Keratinocyte (primary cell): ENCODE measurements around the gene POMT2. TPM values are rescaled to one million over a fixed set of nuclear protein-coding genes. Genes with fewer than 3 reads are reported as not detected.
A peak's percentile ranks its signal among the peaks of the same experiment; 100 is the strongest.

Experiments
- DNase-seq: peaks from one replicate; pipeline ENCODE4 v3.0.0-alpha.2; 2011; ENCODE audit warnings: low read depth, missing footprints, low spot score
- FAIRE-seq: peaks from 2 replicates; lab custom pipeline; 2011; peaks lifted over from hg19 to GRCh38; lab: Jason Lieb, UNC
- H2AFZ ChIP-seq: 2 replicates; pipeline ENCODE4 v1.6.0; 2012; ENCODE audit warnings: low read length, control low read depth, inconsistent platforms; ENCODE audit not compliant: control insufficient read depth
- H3K27ac ChIP-seq: 2 replicates; pipeline ENCODE4 v1.5.1; 2011; ENCODE audit warnings: low read length; ENCODE audit not compliant: control insufficient read depth, insufficient read depth
- H3K27me3 ChIP-seq: 3 replicates; pipeline ENCODE4 v1.6.0; 2011; ENCODE audit warnings: low read length; ENCODE audit not compliant: control insufficient read depth, insufficient read depth; ENCODE audit errors: extremely low read depth
- H3K36me3 ChIP-seq, 2 experiments: 2 replicates in 1 of 2; 3 replicates in 1 of 2; pipeline ENCODE4 v1.5.1; 2011; ENCODE audit warnings: low read length in 2 of 2, mild to moderate bottlenecking in 1 of 2; ENCODE audit not compliant: control insufficient read depth in 2 of 2, insufficient read depth in 2 of 2; ENCODE audit errors: extremely low read depth in 1 of 2
- H3K4me1 ChIP-seq: 3 replicates; pipeline ENCODE4 v1.5.1; 2011; ENCODE audit warnings: low read length; ENCODE audit not compliant: control insufficient read depth, insufficient read depth; ENCODE audit errors: extremely low read depth
- H3K4me2 ChIP-seq: 3 replicates; pipeline ENCODE4 v1.6.0; 2011; ENCODE audit warnings: low read depth, low read length; ENCODE audit not compliant: control insufficient read depth, insufficient read depth; ENCODE audit errors: extremely low read depth
- H3K4me3 ChIP-seq, 3 experiments: fragments of 200-600 bp in 1 of 3; sonication (generic) in 1 of 3; 2 replicates in 2 of 3; 3 replicates in 1 of 3; pipeline ENCODE4 v1.5.1; 2011 to 2016; ENCODE audit warnings: low read length in 3 of 3, mild to moderate bottlenecking in 3 of 3, control low read depth in 2 of 3, inconsistent platforms in 1 of 3, low read depth in 1 of 3, mixed read lengths in 1 of 3, mixed run types in 1 of 3, moderate library complexity in 1 of 3; ENCODE audit not compliant: control insufficient read depth in 2 of 3, insufficient read depth in 2 of 3; ENCODE audit errors: extremely low read depth in 1 of 3
- H3K79me2 ChIP-seq: 2 replicates; pipeline ENCODE4 v1.6.0; 2012; ENCODE audit warnings: low read length; ENCODE audit not compliant: control insufficient read depth, insufficient read depth
- H3K9ac ChIP-seq: 3 replicates; pipeline ENCODE4 v1.6.0; 2011; ENCODE audit warnings: low read length; ENCODE audit not compliant: control insufficient read depth, insufficient read depth; ENCODE audit errors: extremely low read depth
- H3K9me1 ChIP-seq: 3 replicates; pipeline ENCODE4 v1.6.0; 2011; ENCODE audit warnings: low read length; ENCODE audit not compliant: control insufficient read depth, insufficient read depth; ENCODE audit errors: extremely low read depth
- H3K9me3 ChIP-seq: 2 replicates; pipeline ENCODE4 v1.5.1; 2012; ENCODE audit warnings: low read depth, low read length; ENCODE audit not compliant: control insufficient read depth
- H4K20me1 ChIP-seq: 3 replicates; pipeline ENCODE4 v1.6.0; 2011; ENCODE audit warnings: low read length; ENCODE audit not compliant: control insufficient read depth, insufficient read depth; ENCODE audit errors: extremely low read depth
- EZH2 ChIP-seq: IDR thresholded peaks from one replicate; pipeline ENCODE4 v1.6.1; 2012; ENCODE audit warnings: inconsistent platforms, mild to moderate bottlenecking, low read length, moderate library complexity
- dilution Hi-C: fragments of 300-500 bp; cut with MboI; formaldehyde crosslinking; loops from one replicate; pipeline ENCODE4 v1.7.0; 2020; ENCODE audit warnings: low sequenced_read_pairs; ENCODE audit not compliant: extremely low pct_ligation_motif_present
- polyA plus RNA-seq, 5 experiments: library from polyadenylated mRNA; depleted of rRNA in 3 of 5; stranded (reverse) in 3 of 5; stranded (forward) in 1 of 5; unstranded in 1 of 5; fragments of >200 nt; gene quantifications; 1 replicate in 1 of 5; 2 replicates in 3 of 5; 3 replicates in 1 of 5; pipeline versions ENCODE4 v1.2.1 to v1.2.3, GENCODE V29; 2011 to 2012; ENCODE audit warnings: missing spikeins in 2 of 5, low read depth in 1 of 5, low replicate concordance in 1 of 5
- TF ChIP-seq, protein P1 (sequence below), 3 experiments: IDR thresholded peaks in 1 of 3; conservative IDR thresholded peaks in 1 of 3; optimal IDR thresholded peaks in 1 of 3; 2 replicates in 2 of 3; 3 replicates in 1 of 3; pipeline versions ENCODE3 to v1.5.1; 2011; ENCODE audit warnings: low read length in 3 of 3, mild to moderate bottlenecking in 3 of 3, moderate library complexity in 2 of 3, control low read depth in 1 of 3, inconsistent platforms in 1 of 3; ENCODE audit not compliant: insufficient read depth in 2 of 3; ENCODE audit errors: extremely low read depth in 1 of 3

Gene POMT2
- polyA plus RNA-seq, 1 donor (not counting 4 experiments of a cell fraction or from before 2014, with no cell fraction given) = 21.1 TPM

DNA sequence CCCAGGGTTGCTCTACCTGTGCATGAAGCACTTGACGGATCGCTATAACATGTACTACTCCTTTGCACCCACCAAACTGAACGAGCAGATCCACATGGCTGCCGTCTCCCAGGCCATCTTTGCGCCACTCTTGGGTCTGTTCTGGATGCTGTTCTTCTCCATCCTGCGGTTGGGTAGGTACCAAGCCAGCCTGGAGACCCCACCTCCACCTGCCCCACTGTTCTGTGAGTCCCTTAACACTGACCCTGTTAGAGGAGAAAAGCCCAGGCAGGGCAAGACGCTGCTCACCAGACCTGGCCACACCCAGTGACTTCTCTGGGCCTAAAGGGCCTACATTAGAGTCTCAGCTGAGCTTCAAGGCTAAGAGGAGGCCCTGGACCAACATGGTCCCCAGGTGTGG, 71.4 kb downstream of the POMT2 start:
- Histone ChIP-seq H4K20me1 (no peaks in the 10 kb centered on the region), H3K27me3 (no peaks in the 10 kb centered on the region), H3K9me3 (no peaks in the 10 kb centered on the region), H3K79me2 (no peaks in the 10 kb centered on the region), H3K9ac (no peak overlapping the region), H3K27ac (no peak overlapping the region), H3K4me2 (no peak overlapping the region), H2AFZ (no peak overlapping the region), H3K9me1 (no peaks in the 10 kb centered on the region), H3K4me3 (no peak overlapping the region), H3K36me3 (no peaks in the 10 kb centered on the region), H3K4me1 (no peaks in the 10 kb centered on the region)
- FAIRE-seq (no peak), DNase-seq (no peak)
- no peak for TF ChIP-seq EZH2
- TF ChIP-seq, protein P1, sequence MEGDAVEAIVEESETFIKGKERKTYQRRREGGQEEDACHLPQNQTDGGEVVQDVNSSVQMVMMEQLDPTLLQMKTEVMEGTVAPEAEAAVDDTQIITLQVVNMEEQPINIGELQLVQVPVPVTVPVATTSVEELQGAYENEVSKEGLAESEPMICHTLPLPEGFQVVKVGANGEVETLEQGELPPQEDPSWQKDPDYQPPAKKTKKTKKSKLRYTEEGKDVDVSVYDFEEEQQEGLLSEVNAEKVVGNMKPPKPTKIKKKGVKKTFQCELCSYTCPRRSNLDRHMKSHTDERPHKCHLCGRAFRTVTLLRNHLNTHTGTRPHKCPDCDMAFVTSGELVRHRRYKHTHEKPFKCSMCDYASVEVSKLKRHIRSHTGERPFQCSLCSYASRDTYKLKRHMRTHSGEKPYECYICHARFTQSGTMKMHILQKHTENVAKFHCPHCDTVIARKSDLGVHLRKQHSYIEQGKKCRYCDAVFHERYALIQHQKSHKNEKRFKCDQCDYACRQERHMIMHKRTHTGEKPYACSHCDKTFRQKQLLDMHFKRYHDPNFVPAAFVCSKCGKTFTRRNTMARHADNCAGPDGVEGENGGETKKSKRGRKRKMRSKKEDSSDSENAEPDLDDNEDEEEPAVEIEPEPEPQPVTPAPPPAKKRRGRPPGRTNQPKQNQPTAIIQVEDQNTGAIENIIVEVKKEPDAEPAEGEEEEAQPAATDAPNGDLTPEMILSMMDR (optimal IDR thresholded peaks at IDR 0.05 in 1 of 3, IDR thresholded peaks at IDR 0.05 in 1 of 3, conservative IDR thresholded peaks at IDR 0.05 in 1 of 3; ENCODE audit: extremely low read depth in 1 of 3, insufficient read depth in 2 of 3, low read length in 3 of 3) = no peak
- dilution Hi-C loops = no loop called here

DNA sequence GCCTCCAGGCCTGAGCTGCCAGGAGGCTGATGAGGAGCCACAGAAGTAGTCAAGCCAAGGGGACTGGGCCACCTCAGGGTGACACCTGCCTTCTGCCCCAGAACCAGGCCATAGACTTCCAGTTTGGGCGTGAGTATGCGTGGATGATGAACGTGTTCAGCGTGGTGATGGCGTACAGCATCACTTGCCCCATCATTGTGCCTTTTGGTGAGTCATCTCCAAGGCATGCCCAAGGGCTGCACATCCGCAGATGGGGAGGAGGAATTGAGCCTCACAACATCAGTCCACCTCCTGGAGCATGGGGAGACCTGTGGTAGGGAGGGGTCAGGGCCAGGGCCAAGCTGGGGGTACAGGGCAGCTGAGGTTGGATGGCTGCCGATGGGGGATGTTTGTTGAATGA, 72.0 kb downstream of the POMT2 start:
- Histone ChIP-seq H3K79me2 (no peaks in the 10 kb centered on the region), H3K4me3 (no peak overlapping the region), H3K36me3 (no peaks in the 10 kb centered on the region), H3K9me3 (no peaks in the 10 kb centered on the region), H4K20me1 (no peaks in the 10 kb centered on the region), H3K4me1 (no peaks in the 10 kb centered on the region), H3K4me2 (no peak overlapping the region), H3K27me3 (no peaks in the 10 kb centered on the region), H3K27ac (no peak overlapping the region), H2AFZ (no peak overlapping the region), H3K9me1 (no peaks in the 10 kb centered on the region), H3K9ac (no peak overlapping the region)
- DNase-seq = peak; percentile 7
- dilution Hi-C loops = no loop called here
- TF ChIP-seq, protein P1 (optimal IDR thresholded peaks at IDR 0.05 in 1 of 3, IDR thresholded peaks at IDR 0.05 in 1 of 3, conservative IDR thresholded peaks at IDR 0.05 in 1 of 3; ENCODE audit: extremely low read depth in 1 of 3, insufficient read depth in 2 of 3, low read length in 3 of 3) = no peak
- TF ChIP-seq EZH2 = no peak
- FAIRE-seq = no peak
